Mesothelial cell of epicardium (in vitro differentiated cells): ENCODE results near the gene CPT1A. TPM values are rescaled to one million over a fixed set of nuclear protein-coding genes. Genes with fewer than 3 reads are reported as not detected.

Source experiments
- DNase-seq, 2 experiments: peaks; one replicate each; pipeline ENCODE4 v3.0.0; 2021; ENCODE audit warnings: low spot score in 2 of 2; ENCODE audit not compliant: unreplicated experiment in 2 of 2
- H3K27ac Mint-ChIP-seq: 2 replicates; pipeline ENCODE4 v1.8.0; 2021; ENCODE audit warnings: mixed read lengths
- H3K27me3 Mint-ChIP-seq: 2 replicates; pipeline ENCODE4 v1.8.0; 2021; ENCODE audit warnings: low read depth, mixed read lengths
- H3K36me3 Mint-ChIP-seq: 2 replicates; pipeline ENCODE4 v1.8.0; 2021; ENCODE audit warnings: mixed read lengths
- H3K4me1 Mint-ChIP-seq: 2 replicates; pipeline ENCODE4 v1.8.0; 2021; ENCODE audit warnings: mixed read lengths
- H3K4me3 Mint-ChIP-seq: 2 replicates; pipeline ENCODE4 v1.8.0; 2021; ENCODE audit warnings: mild to moderate bottlenecking, moderate library complexity, mixed read lengths
- H3K9me3 Mint-ChIP-seq: 2 replicates; pipeline ENCODE4 v1.8.0; 2021; ENCODE audit warnings: mixed read lengths
- CTCF ChIP-seq: fragments of 200-600 bp; sonication (generic); IDR thresholded peaks from one replicate; pipeline ENCODE4 v1.5.0; 2021; ENCODE audit warnings: antibody characterized with exemption; ENCODE audit not compliant: unreplicated experiment
- total RNA-seq: library from RNA; stranded (reverse); gene quantifications from 3 replicates; pipeline ENCODE4 v1.2.1, GENCODE V29; 2021

CPT1A gene
- total RNA-seq, 1 donor from 2014 or later = 2.6 TPM

GRCh38 chr11:68832476-68833181, 9.1 kb downstream of the CPT1A start:
- Mint-ChIP-seq H3K9me3 (no peaks in the 10 kb centered on the region), H3K36me3 (no peaks in the 10 kb centered on the region)
- TF ChIP-seq CTCF = no peak

GRCh38 chr11:68831124-68831523, 10.6 kb downstream of the CPT1A start:
- no peak for TF ChIP-seq CTCF
- no peak for DNase-seq
- H3K9me3 Mint-ChIP-seq = no peaks in the 10 kb centered on the region
- no peaks in the 10 kb centered on the region for H3K36me3 Mint-ChIP-seq
- no peak overlapping the region for H3K4me3 Mint-ChIP-seq
- no peak overlapping the region for H3K27ac Mint-ChIP-seq
- H3K4me1 Mint-ChIP-seq = no peaks in the 10 kb centered on the region
- H3K27me3 Mint-ChIP-seq = no peaks in the 10 kb centered on the region

More at GRCh38 chr11:68832476-68833181, 9.1 kb downstream of the CPT1A start:
- Mint-ChIP-seq H3K4me1 (peaks cover under 1% of the 10 kb centered on the region), H3K27ac (no peak overlapping the region), H3K4me3 (no peak overlapping the region), H3K27me3 (no peaks in the 10 kb centered on the region)
- DNase-seq = no peak

GRCh38 chr11:68829581-68829980, 12.1 kb downstream of the CPT1A start:
- TF ChIP-seq CTCF = no peak
- no peaks in the 10 kb centered on the region for H3K36me3 Mint-ChIP-seq

GRCh38 chr11:68828957-68829356, 12.8 kb downstream of the CPT1A start:
- TF ChIP-seq CTCF = no peak
- H3K27me3 Mint-ChIP-seq = no peaks in the 10 kb centered on the region
- no peak overlapping the region for H3K4me3 Mint-ChIP-seq
- H3K4me1 Mint-ChIP-seq = no peaks in the 10 kb centered on the region
- H3K9me3 Mint-ChIP-seq = no peaks in the 10 kb centered on the region
- no peaks in the 10 kb centered on the region for H3K36me3 Mint-ChIP-seq
- no peak for DNase-seq
- no peak overlapping the region for H3K27ac Mint-ChIP-seq

More at GRCh38 chr11:68829581-68829980, 12.1 kb downstream of the CPT1A start:
- Mint-ChIP-seq H3K27ac (no peak overlapping the region), H3K4me1 (no peaks in the 10 kb centered on the region), H3K27me3 (no peaks in the 10 kb centered on the region), H3K9me3 (no peaks in the 10 kb centered on the region), H3K4me3 (no peak overlapping the region)
- DNase-seq = no peak

- TF ChIP-seq CTCF = no peak
- Mint-ChIP-seq H3K36me3 (no peaks in the 10 kb centered on the region), H3K9me3 (no peaks in the 10 kb centered on the region), H3K27ac (no peak overlapping the region), H3K4me1 (no peaks in the 10 kb centered on the region), H3K27me3 (no peaks in the 10 kb centered on the region), H3K4me3 (no peak overlapping the region)
- no peak for DNase-seq
These were observed 13.4 kb downstream of the CPT1A start for GRCh38 chr11:68828155-68828931.
